Mesothelial cell of epicardium (in vitro differentiated cells): ENCODE data around the gene PTPN5. TPM values are rescaled to one million over a fixed set of nuclear protein-coding genes. Genes with fewer than 3 reads are reported as not detected.

ENCODE experiments used
- DNase-seq, 2 experiments: peaks; one replicate each; pipeline ENCODE4 v3.0.0; 2021; ENCODE audit warnings: low spot score in 2 of 2; ENCODE audit not compliant: unreplicated experiment in 2 of 2
- H3K27ac Mint-ChIP-seq: 2 replicates; pipeline ENCODE4 v1.8.0; 2021; ENCODE audit warnings: mixed read lengths
- H3K27me3 Mint-ChIP-seq: 2 replicates; pipeline ENCODE4 v1.8.0; 2021; ENCODE audit warnings: low read depth, mixed read lengths
- H3K36me3 Mint-ChIP-seq: 2 replicates; pipeline ENCODE4 v1.8.0; 2021; ENCODE audit warnings: mixed read lengths
- H3K4me1 Mint-ChIP-seq: 2 replicates; pipeline ENCODE4 v1.8.0; 2021; ENCODE audit warnings: mixed read lengths
- H3K4me3 Mint-ChIP-seq: 2 replicates; pipeline ENCODE4 v1.8.0; 2021; ENCODE audit warnings: mild to moderate bottlenecking, moderate library complexity, mixed read lengths
- H3K9me3 Mint-ChIP-seq: 2 replicates; pipeline ENCODE4 v1.8.0; 2021; ENCODE audit warnings: mixed read lengths
- CTCF ChIP-seq: fragments of 200-600 bp; sonication (generic); IDR thresholded peaks from one replicate; pipeline ENCODE4 v1.5.0; 2021; ENCODE audit warnings: antibody characterized with exemption; ENCODE audit not compliant: unreplicated experiment
- total RNA-seq: library from RNA; stranded (reverse); gene quantifications from 3 replicates; pipeline ENCODE4 v1.2.1, GENCODE V29; 2021

Gene PTPN5
- total RNA-seq, 1 donor from 2014 or later, result 3.3 TPM

- no peak overlapping the region for H3K27ac Mint-ChIP-seq
- H3K4me1 Mint-ChIP-seq, result peaks cover 4% of the 10 kb centered on the region
- TF ChIP-seq CTCF, result no peak
- H3K9me3 Mint-ChIP-seq, result no peaks in the 10 kb centered on the region
- no peak for DNase-seq
- peak overlapping the region; percentile 43 for H3K4me3 Mint-ChIP-seq
- H3K36me3 Mint-ChIP-seq, result no peaks in the 10 kb centered on the region
- peaks cover 92% of the 10 kb centered on the region for H3K27me3 Mint-ChIP-seq
Measured at GRCh38 chr11:18790883-18791206, 753 bp downstream of the PTPN5 start.

GRCh38 chr11:18789942-18790341 lies 1.7 kb downstream of the PTPN5 start:
- Mint-ChIP-seq H3K4me1 (peaks cover 4% of the 10 kb centered on the region), H3K36me3 (no peaks in the 10 kb centered on the region), H3K4me3 (peak overlapping the region; percentile 43), H3K27ac (no peak overlapping the region), H3K27me3 (peaks cover 92% of the 10 kb centered on the region), H3K9me3 (no peaks in the 10 kb centered on the region)
- TF ChIP-seq CTCF, result no peak
- DNase-seq, result no peak

DNA sequence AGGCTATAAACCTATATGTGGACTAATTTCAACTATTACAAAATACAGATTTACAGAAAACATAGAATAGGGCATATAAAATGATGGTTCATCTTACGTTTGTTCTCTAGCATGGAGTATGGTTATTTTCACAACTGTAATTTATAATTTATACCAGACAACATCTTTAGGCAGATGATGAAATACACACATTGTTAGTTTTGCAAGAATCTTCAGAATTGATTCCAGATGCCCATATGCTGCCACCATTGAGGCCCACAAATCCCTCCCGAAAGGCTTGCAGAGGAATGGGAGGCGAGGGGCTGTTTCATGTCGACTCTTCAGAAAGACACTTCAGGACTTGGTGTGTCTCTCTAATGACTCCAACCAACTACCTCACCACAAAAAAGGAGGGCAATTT lies 6.2 kb downstream of the PTPN5 start:
- Mint-ChIP-seq H3K4me3 (no peak overlapping the region), H3K27me3 (peaks cover 68% of the 10 kb centered on the region), H3K36me3 (no peaks in the 10 kb centered on the region), H3K9me3 (no peaks in the 10 kb centered on the region), H3K27ac (no peak overlapping the region), H3K4me1 (no peaks in the 10 kb centered on the region)
- TF ChIP-seq CTCF, result no peak
- no peak for DNase-seq

- Mint-ChIP-seq H3K9me3 (peaks cover 3% of the 10 kb centered on the region), H3K4me3 (no peak overlapping the region), H3K27ac (no peak overlapping the region), H3K36me3 (no peaks in the 10 kb centered on the region), H3K27me3 (peaks cover 33% of the 10 kb centered on the region), H3K4me1 (no peaks in the 10 kb centered on the region)
- no peak for DNase-seq
- TF ChIP-seq CTCF, result no peak
Measured at GRCh38 chr11:18780896-18781295, 10.7 kb downstream of the PTPN5 start.

DNA sequence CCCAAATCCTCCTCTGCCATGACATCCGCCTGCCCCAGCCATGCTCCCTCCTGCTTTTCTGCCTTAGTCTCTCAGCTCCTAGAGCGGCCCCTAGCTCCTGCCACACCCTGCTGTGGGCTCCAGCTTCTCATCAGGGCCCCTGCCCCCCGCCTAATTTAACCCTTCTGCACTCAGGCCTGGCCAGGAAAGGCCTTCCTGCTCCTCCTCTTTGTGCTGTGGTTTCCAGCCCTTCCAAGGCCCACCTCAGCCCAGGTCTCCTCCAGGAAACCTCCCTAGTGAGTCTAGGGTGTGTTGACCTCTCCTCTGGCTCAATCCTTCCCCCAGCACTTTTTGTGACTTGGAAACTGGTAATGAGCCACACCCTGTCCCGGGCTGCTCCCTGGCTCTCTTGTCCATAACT lies 11.3 kb downstream of the PTPN5 start:
- no peak for TF ChIP-seq CTCF
- Mint-ChIP-seq H3K4me1 (no peaks in the 10 kb centered on the region), H3K4me3 (no peak overlapping the region), H3K27me3 (peaks cover 27% of the 10 kb centered on the region), H3K9me3 (peaks cover 3% of the 10 kb centered on the region), H3K36me3 (no peaks in the 10 kb centered on the region), H3K27ac (peak overlapping the region; percentile 14)
- DNase-seq, result no peak

DNA sequence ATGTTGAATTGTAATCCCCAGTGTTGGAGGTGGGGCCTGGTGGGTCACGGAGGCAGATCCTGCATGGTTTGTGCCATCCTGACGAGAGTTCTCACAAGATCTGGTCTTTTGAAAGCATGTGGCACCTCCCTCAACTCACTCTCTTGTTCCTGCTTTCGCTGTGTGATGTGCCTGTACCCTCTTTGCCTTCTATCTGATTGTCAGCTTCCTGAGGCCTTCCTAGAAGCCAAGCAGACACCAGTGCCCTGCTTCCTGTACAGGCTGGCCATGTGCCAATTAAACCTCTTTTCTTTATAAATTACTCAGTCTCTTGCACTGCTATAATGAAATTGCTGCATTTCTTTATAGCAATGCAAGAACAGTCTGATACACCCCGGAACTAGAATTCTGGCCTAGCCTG lies 13.1 kb downstream of the PTPN5 start:
- peaks cover 3% of the 10 kb centered on the region for H3K9me3 Mint-ChIP-seq
- no peaks in the 10 kb centered on the region for H3K4me1 Mint-ChIP-seq
- no peak overlapping the region for H3K27ac Mint-ChIP-seq
- no peaks in the 10 kb centered on the region for H3K36me3 Mint-ChIP-seq
- no peak for TF ChIP-seq CTCF
- no peak overlapping the region for H3K4me3 Mint-ChIP-seq
- no peak for DNase-seq
- H3K27me3 Mint-ChIP-seq, result peaks cover 23% of the 10 kb centered on the region
